DND-41 (cell line): ENCODE data around the gene HLA-DPB1.
A peak's percentile ranks its signal among the peaks of the same experiment; 100 is the strongest.

Experiments used
- ATAC-seq: fragments of 200-7000 bp; cut with Tn5 transposase; 3 replicates; pipeline ENCODE4 v1.9.1; 2021; ENCODE audit warnings: low read depth; ENCODE audit not compliant: insufficient read depth
- DNase-seq: peaks from one replicate; pipeline ENCODE4 v3.0.0-alpha.2; 2020
- H2AFZ ChIP-seq: 2 replicates; pipeline ENCODE4 v1.6.0; 2012; ENCODE audit warnings: low read depth, low read length
- H3K27ac ChIP-seq: 2 replicates; pipeline ENCODE4 v1.5.1; 2012; ENCODE audit warnings: low read length, inconsistent platforms
- H3K27me3 ChIP-seq: fragments of 200-600 bp; sonication (generic); 2 replicates; pipeline ENCODE4 v1.6.0; 2012; ENCODE audit warnings: low read length, mild to moderate bottlenecking, inconsistent platforms; ENCODE audit not compliant: insufficient read depth, poor library complexity
- H3K36me3 ChIP-seq: 2 replicates; pipeline ENCODE4 v1.5.1; 2012; ENCODE audit warnings: low read length, inconsistent platforms; ENCODE audit not compliant: insufficient read depth
- H3K4me1 ChIP-seq: 2 replicates; pipeline ENCODE4 v1.5.1; 2012; ENCODE audit warnings: mild to moderate bottlenecking, low read length; ENCODE audit not compliant: insufficient read depth
- H3K4me2 ChIP-seq: 2 replicates; pipeline ENCODE4 v1.6.0; 2012; ENCODE audit warnings: mild to moderate bottlenecking, moderate library complexity, low read length, inconsistent platforms; ENCODE audit not compliant: insufficient read depth
- H3K4me3 ChIP-seq, 2 experiments: fragments of 200-600 bp in 1 of 2; shearing (Covaris generic) in 1 of 2; 2 replicates each; pipeline ENCODE4 v1.5.1; 2012 to 2016; ENCODE audit warnings: inconsistent platforms in 2 of 2, low read length in 2 of 2, mild to moderate bottlenecking in 2 of 2, low read depth in 1 of 2, moderate library complexity in 1 of 2
- H3K79me2 ChIP-seq: 2 replicates; pipeline ENCODE4 v1.6.0; 2012; ENCODE audit warnings: low read length, inconsistent platforms; ENCODE audit not compliant: insufficient read depth
- H3K9ac ChIP-seq: 2 replicates; pipeline ENCODE4 v1.6.0; 2012; ENCODE audit warnings: low read depth, mild to moderate bottlenecking, inconsistent platforms, low read length, moderate library complexity
- H3K9me3 ChIP-seq: 2 replicates; pipeline ENCODE4 v1.5.1; 2012; ENCODE audit warnings: low read length, moderate library complexity, mild to moderate bottlenecking, inconsistent platforms; ENCODE audit not compliant: insufficient read depth, severe bottlenecking
- H4K20me1 ChIP-seq: 2 replicates; pipeline ENCODE4 v1.6.0; 2012; ENCODE audit warnings: low read length; ENCODE audit not compliant: insufficient read depth
- EZH2 ChIP-seq: IDR thresholded peaks from 3 replicates; pipeline ENCODE4 v1.6.1; 2012; ENCODE audit warnings: borderline replicate concordance, low read depth, mild to moderate bottlenecking, moderate library complexity, low read length, inconsistent platforms; ENCODE audit not compliant: severe bottlenecking
- TF ChIP-seq, protein P1 (sequence below): IDR thresholded peaks from 2 replicates; pipeline ENCODE4 v1.5.1; 2012; ENCODE audit warnings: borderline replicate concordance, low read length, moderate library complexity, mild to moderate bottlenecking; ENCODE audit not compliant: poor library complexity, severe bottlenecking; ENCODE audit errors: extremely low read depth

Gene HLA-DPB1

DNA sequence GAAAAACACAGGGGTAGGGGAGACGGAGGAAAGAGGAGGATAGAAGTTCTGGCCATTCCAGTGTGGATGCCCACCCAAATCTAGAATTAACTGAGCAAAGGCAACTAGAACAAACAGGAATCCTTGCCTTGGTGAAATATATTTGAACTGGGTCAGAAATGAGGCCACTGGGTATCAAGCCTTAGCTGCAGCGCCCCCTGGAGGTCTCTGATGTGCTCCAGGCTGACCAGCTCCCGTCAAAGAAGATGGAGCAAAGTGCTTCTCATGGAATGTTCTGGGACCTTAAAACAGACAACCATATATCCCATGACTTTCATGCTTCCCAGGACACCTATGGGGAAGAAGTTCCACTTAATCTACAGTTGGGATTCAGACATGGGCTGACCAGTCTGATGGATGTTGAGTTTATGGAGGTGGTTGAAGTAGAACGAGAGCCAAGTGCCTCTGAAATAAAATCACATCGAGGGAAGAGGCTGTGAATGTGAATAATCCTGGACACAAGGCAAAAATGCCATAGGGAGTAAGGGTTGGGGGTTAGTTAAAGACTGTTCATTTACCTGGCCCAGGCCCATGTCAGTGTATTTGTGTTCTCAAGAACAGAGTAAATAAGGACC is 50.4 kb downstream of the HLA-DPB1 start:
- no peaks in the 10 kb centered on the region for H4K20me1 ChIP-seq
- DNase-seq (peak; percentile 34), ATAC-seq (0 out of 3 replicates have a peak, but pooled peaks have one; percentile 42)
- no peak overlapping the region for H3K4me2 ChIP-seq
- no peak overlapping the region for H3K4me3 ChIP-seq
- H3K9ac ChIP-seq: no peak overlapping the region
- no peaks in the 10 kb centered on the region for H3K79me2 ChIP-seq
- H3K27ac ChIP-seq: no peak overlapping the region
- TF ChIP-seq, protein P1, sequence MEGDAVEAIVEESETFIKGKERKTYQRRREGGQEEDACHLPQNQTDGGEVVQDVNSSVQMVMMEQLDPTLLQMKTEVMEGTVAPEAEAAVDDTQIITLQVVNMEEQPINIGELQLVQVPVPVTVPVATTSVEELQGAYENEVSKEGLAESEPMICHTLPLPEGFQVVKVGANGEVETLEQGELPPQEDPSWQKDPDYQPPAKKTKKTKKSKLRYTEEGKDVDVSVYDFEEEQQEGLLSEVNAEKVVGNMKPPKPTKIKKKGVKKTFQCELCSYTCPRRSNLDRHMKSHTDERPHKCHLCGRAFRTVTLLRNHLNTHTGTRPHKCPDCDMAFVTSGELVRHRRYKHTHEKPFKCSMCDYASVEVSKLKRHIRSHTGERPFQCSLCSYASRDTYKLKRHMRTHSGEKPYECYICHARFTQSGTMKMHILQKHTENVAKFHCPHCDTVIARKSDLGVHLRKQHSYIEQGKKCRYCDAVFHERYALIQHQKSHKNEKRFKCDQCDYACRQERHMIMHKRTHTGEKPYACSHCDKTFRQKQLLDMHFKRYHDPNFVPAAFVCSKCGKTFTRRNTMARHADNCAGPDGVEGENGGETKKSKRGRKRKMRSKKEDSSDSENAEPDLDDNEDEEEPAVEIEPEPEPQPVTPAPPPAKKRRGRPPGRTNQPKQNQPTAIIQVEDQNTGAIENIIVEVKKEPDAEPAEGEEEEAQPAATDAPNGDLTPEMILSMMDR: peak; percentile 73
- TF ChIP-seq EZH2: no peak
- peaks cover 5% of the 10 kb centered on the region for H3K9me3 ChIP-seq
- no peaks in the 10 kb centered on the region for H3K36me3 ChIP-seq
- H2AFZ ChIP-seq: no peak overlapping the region
- H3K27me3 ChIP-seq: peaks cover 32% of the 10 kb centered on the region
- H3K4me1 ChIP-seq: no peaks in the 10 kb centered on the region

DNA sequence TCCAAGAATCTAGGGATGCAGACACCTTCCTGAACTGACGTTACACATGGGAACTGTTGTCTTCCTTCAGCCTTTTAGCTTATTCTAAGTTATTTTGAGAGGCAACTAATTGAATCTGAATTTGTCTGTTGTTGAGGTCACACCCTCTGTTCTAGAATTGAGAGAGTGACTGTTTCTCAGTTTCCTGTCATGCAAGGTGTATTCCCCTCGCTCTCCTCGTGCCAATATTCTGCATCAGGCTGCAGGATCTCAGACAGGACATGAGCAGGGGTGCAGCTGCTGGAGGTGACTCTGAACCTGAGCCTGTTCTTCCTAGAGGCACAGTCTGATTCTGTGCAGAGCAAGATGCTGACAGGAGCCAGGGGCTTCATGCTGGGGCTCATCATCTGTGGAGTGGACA is 52.5 kb downstream of the HLA-DPB1 start:
- no peak overlapping the region for H3K4me3 ChIP-seq
- H3K27ac ChIP-seq: no peak overlapping the region
- H4K20me1 ChIP-seq: no peaks in the 10 kb centered on the region
- no peaks in the 10 kb centered on the region for H3K9me3 ChIP-seq
- no peaks in the 10 kb centered on the region for H3K4me1 ChIP-seq
- H2AFZ ChIP-seq: no peak overlapping the region
- no peak overlapping the region for H3K9ac ChIP-seq
- ATAC-seq: no peak
- H3K27me3 ChIP-seq: peaks cover 27% of the 10 kb centered on the region
- no peaks in the 10 kb centered on the region for H3K79me2 ChIP-seq
- no peaks in the 10 kb centered on the region for H3K36me3 ChIP-seq
- TF ChIP-seq EZH2: no peak
- no peak overlapping the region for H3K4me2 ChIP-seq
- DNase-seq: no peak

DNA sequence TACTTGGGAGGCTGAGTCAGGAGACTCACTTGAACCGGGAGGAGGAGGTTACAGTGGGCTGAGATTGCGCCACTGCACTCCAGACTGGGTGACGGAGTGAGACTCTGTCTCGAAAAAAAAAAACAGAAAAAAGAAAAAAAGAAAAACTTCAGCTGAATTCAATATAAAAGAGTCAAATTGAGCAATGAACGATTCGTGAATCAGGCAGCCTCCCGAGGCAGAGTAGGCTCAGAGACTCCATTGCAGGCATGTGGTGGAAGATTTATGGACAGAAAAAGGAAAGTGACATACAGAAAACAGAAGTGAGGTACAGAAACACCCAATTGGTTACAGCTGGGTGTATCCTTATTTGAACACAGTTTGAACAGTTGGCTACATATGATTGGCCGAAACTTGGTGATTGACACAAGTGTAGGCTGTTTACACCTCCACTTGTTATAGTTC is 56.3 kb downstream of the HLA-DPB1 start:
- no peak for TF ChIP-seq EZH2
- TF ChIP-seq, protein P1: no peak
- Histone ChIP-seq H3K27me3 (peaks cover 22% of the 10 kb centered on the region), H3K9me3 (no peaks in the 10 kb centered on the region), H3K4me1 (no peaks in the 10 kb centered on the region), H3K36me3 (no peaks in the 10 kb centered on the region), H3K79me2 (no peaks in the 10 kb centered on the region), H3K27ac (no peak overlapping the region), H3K4me3 (no peak overlapping the region), H3K9ac (no peak overlapping the region), H3K4me2 (no peak overlapping the region), H2AFZ (no peak overlapping the region), H4K20me1 (no peaks in the 10 kb centered on the region)
- ATAC-seq (no peak), DNase-seq (no peak)

DNA sequence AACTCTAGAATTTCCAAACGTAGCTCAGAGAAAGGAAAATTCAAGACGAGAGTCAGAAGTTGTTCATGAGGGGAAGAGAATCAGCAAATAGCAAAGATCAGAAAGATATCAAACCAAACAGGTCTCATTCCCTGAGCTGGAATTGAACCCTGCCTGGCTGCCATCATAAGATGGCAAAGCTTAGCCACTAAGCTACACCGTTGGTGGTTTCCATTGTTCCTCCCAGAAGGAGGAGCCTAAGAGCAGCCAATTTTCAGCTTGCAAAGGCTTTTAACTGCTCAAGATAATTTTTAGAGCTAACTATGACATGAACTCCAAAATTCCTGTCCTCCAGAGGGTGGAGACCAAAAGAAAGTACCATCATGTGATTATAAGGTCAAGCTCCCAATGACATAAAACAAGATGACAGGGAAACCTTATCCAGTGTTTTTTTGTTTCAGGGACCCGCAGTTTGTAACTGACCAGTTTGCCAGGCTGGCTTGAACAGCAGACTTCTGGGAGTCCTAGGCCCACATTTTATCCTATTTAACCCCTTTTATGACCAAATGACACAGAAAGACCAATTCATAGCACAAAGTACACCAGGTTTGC is 60.6 kb downstream of the HLA-DPB1 start:
- Histone ChIP-seq H3K36me3 (no peaks in the 10 kb centered on the region), H3K79me2 (no peaks in the 10 kb centered on the region), H3K27me3 (peaks cover 9% of the 10 kb centered on the region), H3K9ac (no peak overlapping the region), H3K4me1 (no peaks in the 10 kb centered on the region), H3K9me3 (no peaks in the 10 kb centered on the region), H3K27ac (no peak overlapping the region), H2AFZ (no peak overlapping the region), H3K4me3 (no peak overlapping the region), H3K4me2 (no peak overlapping the region), H4K20me1 (no peaks in the 10 kb centered on the region)
- ATAC-seq: no peak
- TF ChIP-seq EZH2: no peak
- TF ChIP-seq, protein P1: no peak
- DNase-seq: no peak
